ENCODE measurements around the gene SMCP.

The SMCP gene, protein sequence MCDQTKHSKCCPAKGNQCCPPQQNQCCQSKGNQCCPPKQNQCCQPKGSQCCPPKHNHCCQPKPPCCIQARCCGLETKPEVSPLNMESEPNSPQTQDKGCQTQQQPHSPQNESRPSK

GRCh38 chr1:152878042-152878441 is at the start of gene SMCP:
Gene SMCP (plus strand): TSS chr1:152878322. CDS start chr1:152884423, 6,101 bp downstream.
- DNase-seq (ENCODE audit: low spot score) = peak; percentile 4

DNA sequence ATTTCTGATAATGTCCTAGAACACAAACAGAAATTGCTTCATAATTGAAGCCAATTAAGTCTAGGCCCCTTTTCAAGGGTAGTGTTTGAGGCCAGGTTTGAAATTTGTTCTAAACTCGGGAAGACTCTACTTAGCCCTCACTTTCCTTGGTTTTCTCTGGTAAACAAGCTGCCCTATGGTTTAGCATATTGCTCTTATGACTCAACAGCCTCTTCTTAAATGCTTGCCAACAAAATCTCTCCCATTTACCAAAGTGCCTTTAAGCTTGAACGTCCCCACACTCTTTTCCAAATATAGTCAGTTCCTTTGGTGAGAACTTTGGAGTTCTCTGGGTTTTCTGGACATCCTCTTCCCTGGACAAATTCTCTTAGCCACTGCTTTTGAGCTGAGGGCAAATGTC is 41.3 kb upstream of the SMCP start:
- DNase-seq (ENCODE audit: low spot score) = no peak

GRCh38 chr1:152842556-152842955 is 35.6 kb upstream of the SMCP start, which contains the start of gene LCE6A:
Gene LCE6A (plus strand): TSS chr1:152842856. CDS start chr1:152843521, 665 bp downstream.
- no peak for DNase-seq (ENCODE audit: low spot score)

GRCh38 chr1:152855661-152856060 is 22.5 kb upstream of the SMCP start:
- no peak for DNase-seq (ENCODE audit: low spot score)

GRCh38 chr1:152858062-152858461 is 20.1 kb upstream of the SMCP start:
- DNase-seq (ENCODE audit: low spot score) = no peak

DNA sequence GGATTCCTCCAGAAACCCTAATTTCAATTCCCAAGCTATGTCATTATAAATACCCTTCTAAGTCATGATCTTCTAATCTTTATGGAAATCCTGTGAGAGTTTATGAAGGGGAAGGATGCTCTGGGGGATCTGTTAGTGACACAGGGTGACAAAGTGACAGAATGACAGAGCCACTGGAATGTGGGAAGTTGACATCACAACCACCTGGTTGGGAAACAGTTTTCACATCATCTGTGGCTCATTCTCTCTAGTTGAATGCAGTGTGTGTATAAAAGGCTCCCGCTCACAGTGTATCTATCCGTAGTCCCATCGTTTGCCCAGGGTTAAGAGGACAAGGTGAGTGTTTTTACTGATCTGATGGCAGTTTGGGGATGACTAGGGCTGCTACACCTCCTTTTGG is 18.4 kb upstream of the SMCP start, which contains the start of gene LCE7A:
LCE7A (plus strand) TSS at position 301 of the 400 bp plus-strand sequence. CDS start 702 bp downstream, outside the sequence.
- no peak for DNase-seq (ENCODE audit: low spot score)

DNA sequence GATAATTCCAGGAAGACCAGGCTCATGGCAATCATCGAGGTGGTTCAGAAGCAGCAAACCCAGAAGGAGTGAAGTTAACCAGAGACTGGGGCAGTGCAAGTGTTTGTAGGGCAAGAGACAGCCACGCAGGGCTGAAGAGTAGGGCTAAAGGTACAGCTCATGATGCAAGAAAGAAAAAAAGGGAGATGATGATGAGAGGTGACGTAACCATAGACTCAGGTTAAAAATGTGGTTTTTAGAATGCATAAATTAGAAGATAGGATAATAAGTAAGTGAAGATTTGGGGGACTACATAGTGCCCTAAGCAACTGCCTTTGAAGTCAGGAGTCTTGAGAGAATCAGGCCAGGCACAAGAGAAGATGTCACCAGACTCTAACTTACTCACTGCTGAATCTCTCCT is 18.0 kb upstream of the SMCP start:
- no peak for DNase-seq (ENCODE audit: low spot score)

GRCh38 chr1:152861374-152861773 is 16.7 kb upstream of the SMCP start:
- no peak for DNase-seq (ENCODE audit: low spot score)

DNA sequence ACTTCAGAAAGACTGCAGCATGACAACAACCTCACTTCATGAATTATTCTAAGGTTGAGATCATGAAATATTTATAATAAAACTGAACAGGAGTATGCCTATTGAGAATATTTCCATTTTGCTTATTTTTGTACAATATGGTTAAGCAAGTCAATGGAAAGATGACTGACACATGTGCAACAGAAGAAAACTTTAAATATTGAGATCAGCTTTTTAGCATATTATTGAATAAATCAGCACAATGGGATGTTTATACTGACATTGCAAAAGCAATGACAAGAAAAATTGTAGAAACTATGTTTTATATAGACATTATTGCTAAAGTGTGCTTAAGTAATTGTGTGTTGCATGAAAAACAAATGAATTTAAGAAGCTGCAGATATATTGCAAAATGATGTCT is 13.7 kb upstream of the SMCP start:
- no peak for DNase-seq (ENCODE audit: low spot score)

DNA sequence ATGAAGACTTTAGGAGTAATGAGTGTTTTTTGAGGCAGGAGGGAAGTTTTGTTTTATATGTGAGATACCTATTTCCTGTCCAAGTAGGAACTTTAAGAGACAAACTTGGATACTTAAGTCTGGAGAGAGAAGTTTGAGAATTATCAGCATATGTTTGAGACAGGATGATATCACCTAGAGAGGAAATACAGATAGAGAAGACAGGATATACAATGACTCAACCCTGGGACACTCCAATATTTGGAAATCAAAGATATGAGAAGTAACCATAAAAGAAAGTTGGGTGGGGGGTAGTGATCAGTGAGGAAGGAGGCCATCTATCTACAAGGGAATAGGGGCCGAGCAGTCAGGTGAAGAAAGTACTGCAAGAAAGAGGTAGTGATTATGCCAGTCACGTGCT is 11.8 kb upstream of the SMCP start:
- DNase-seq (ENCODE audit: low spot score) = no peak

DNA sequence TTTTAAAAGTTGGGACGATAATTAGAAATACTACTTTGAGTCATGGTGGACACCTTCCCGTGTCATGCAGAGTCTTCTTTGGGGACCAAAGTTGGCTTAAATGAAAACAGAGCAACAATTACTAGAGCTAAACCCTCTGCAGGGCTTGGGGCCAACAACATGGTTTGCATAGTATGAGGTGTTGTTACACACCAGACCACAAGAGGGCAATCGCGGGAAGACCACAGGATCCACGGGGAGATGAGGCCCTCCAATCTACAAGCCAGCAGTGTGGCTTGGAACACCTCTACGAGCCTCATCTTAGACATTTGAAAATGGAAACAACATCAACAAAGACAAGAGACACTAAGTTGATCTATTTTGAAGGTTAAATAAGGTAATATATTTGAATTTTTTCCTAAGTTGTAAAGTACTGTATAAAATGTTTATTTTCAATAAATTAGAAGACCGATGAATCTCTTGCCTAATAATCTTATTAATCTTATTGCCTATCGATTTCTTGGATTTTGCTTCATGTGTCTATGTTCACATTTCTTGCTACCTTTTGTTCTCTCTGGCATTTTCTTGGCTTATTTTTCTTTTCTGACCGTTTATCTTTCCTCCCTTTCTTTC is 8.2 kb upstream of the SMCP start:
- DNase-seq (ENCODE audit: low spot score) = peak; percentile 56

GRCh38 chr1:152870831-152871730 is 7.0 kb upstream of the SMCP start:
- DNase-seq (ENCODE audit: low spot score) = peak; percentile 26

DNA sequence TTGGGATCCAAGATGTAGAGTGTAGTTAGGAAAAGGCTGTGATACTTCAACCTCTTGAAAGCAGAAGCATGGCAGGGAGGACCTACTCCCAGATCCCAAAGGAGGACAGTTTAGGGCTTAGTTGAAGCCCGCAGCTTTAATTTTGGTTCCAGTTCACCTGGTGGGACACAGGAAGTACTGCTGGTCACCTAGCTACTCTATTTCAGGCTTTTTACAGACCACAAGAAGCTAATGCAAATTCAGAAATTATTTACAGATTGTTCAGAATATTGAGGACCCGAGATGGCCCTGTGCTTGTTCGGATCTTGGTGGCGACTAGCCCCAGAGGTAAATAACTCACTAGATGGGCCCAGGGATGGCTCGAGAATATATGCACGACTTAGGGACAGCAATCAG is 6.4 kb upstream of the SMCP start:
- DNase-seq (ENCODE audit: low spot score) = no peak

- no peak for DNase-seq (ENCODE audit: low spot score)
These were observed 4.6 kb upstream of the SMCP start for GRCh38 chr1:152873495-152873894.

DNA sequence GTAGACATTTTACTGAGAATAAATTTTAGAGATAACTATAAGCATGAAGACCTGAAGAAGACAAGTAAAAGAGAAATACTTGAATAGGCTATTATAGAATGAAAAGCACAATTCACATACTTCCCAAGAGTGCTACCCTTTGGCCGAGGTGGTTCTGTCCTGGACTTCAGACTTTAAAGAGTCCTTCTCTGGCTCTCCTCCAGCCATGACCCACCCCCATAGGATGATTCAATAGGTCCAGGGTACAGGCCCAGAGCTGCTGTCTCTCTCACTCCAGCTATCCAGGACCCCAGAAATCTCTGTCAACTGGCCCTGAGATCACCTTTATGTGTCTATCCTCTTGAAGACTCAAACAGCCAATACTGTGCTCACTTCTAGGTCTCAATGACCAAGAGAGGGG is 1.3 kb upstream of the SMCP start:
- no peak for DNase-seq (ENCODE audit: low spot score)

DNA sequence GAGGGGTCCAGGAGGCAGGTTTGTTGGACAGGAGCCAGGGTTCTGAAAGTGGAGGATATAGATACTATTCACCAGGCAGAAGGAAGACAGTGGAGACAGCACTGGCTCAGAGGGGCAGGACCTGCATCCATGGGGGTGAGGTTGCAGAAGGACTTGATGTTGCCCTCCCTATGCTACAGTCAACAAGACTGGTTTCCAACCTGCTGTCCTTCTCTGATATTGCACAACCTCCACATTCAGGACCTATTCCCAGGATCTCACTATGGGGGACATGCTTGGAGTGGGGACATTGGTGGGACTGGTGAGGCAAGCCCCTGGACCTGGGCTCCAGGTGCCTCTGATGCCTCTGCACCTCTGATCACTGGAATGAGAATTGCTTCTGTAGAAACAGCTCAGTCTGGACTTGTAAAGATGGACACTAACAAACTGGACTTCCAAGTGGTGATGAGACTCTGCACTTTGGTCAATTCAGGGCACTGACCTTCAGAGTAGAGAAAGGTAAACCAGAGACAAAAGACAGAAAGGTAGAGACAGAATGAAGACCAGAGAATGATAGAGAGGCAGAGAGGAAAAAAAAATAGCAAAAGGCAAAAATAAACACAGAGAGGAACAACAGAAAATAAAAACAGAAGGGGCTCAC is 1.6 kb downstream of the SMCP start:
- DNase-seq (ENCODE audit: low spot score) = no peak

GRCh38 chr1:152880316-152880715 is 2.2 kb downstream of the SMCP start:
- no peak for DNase-seq (ENCODE audit: low spot score)

DNA sequence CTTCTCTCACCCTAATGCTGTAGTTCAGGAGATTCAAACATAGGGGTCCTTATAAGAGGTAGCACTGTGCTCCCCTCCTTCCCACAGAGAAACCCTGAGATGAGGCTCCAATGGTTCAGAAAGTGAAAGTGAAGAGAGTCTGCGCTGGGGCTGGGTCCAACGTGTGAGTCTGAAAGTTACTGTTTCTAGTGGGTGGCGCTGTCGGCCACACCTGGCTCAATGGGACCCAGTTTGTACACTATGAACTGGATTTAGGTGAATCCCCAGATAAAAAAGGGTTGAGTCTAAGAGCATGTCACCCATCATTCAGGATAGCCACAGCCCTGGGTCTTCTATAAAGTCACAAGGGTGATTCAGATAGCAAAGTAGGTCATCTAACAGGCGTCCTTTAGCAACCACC is 2.8 kb downstream of the SMCP start:
- DNase-seq (ENCODE audit: low spot score) = no peak

- no peak for DNase-seq (ENCODE audit: low spot score)
These were observed 6.0 kb downstream of the SMCP start for GRCh38 chr1:152884085-152884484.

DNA sequence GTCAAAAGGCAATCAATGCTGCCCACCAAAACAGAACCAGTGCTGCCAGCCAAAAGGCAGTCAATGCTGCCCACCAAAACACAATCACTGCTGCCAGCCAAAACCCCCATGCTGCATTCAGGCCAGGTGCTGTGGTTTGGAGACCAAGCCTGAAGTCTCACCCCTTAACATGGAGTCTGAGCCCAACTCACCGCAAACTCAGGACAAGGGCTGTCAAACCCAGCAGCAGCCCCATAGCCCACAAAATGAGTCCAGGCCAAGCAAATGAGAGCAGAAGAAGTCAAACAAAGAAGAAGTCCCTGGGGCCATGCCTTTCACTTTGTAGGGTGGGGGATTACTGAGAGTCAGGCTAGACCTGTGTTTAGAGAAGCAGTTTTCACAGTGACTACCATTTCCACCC is 6.4 kb downstream of the SMCP start:
- no peak for DNase-seq (ENCODE audit: low spot score)

DNA sequence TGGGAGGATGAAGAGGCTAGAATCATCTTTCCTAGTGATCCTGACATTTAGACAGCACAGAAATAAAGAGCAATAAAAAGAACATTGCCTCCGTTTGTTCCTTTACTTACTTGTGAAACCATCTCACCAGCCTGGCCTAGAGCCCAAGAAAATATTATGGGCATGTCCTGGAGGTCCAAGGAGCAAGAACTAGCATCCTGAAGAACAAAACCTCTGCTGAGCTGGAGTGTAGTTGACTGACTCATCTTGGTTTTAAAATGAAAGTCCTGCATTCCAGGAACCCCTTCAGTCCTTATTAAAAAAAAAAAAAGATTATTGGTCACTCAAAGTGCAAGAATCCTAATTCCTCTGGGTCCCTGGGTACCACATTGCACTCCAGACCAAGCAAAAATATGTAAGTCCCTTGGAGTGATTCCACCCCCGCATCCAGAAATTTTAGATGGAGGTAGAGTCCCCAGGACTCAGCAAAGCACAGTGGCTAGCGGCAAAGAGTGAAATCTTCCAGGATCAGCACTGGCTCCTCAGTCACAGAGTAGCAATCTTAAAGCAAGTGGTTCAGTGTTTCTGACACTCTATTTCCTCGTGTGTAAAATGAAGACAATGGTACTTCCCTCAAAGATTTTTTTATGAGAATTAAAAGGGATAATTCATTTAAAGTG is 7.0 kb downstream of the SMCP start:
- no peak for DNase-seq (ENCODE audit: low spot score)

DNA sequence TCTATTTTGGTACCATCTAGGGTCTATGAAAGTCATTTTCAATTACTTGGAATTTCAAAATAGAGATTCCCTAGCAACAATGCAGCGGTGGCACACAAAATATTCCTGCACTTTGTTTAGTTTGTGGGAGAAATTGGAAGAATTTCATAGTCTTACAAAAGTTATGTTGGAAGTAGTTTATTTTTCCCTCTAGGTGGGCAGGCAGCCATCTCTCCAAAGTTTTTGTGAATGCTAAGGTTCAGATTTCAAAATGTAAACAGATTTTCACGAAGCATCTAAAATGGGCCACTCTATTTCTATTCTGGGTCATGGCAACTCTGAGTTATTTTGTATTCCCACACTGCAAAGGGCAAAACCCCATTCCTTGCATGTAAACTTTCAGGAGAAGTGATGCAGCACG is 8.0 kb downstream of the SMCP start:
- no peak for DNase-seq (ENCODE audit: low spot score)
